22Rv1 (cell line): ENCODE data around the gene TMBIM4.

Experiments used
- CTCF ChIP-seq: fragments of 450-650 bp; IDR thresholded peaks from 2 replicates; pipeline ENCODE4 v1.5.1; 2017; ENCODE audit warnings: mild to moderate bottlenecking
- ZFX ChIP-seq: fragments of 450-650 bp; IDR thresholded peaks from 2 replicates; pipeline ENCODE4 v1.6.1; 2017; ENCODE audit warnings: antibody characterized with exemption, borderline replicate concordance

- TF ChIP-seq CTCF (no peak), ZFX (no peak)
Observed at GRCh38 chr12:66119870-66120241, 49.9 kb downstream of the TMBIM4 start.
